GM19099 (cell line): ENCODE results near the gene PARD3.

Experiments used
- POLR2A ChIP-seq: IDR thresholded peaks from 3 replicates; pipeline ENCODE4 v1.6.1; 2011; ENCODE audit warnings: low read depth; ENCODE audit not compliant: insufficient read length; ENCODE audit errors: extremely low read depth

Gene PARD3

GRCh38 chr10:34629084-34629483 is 186.0 kb downstream of the PARD3 start:
- TF ChIP-seq POLR2A, result no peak

GRCh38 chr10:34628174-34628796 is 186.8 kb downstream of the PARD3 start:
- TF ChIP-seq POLR2A, result no peak

DNA sequence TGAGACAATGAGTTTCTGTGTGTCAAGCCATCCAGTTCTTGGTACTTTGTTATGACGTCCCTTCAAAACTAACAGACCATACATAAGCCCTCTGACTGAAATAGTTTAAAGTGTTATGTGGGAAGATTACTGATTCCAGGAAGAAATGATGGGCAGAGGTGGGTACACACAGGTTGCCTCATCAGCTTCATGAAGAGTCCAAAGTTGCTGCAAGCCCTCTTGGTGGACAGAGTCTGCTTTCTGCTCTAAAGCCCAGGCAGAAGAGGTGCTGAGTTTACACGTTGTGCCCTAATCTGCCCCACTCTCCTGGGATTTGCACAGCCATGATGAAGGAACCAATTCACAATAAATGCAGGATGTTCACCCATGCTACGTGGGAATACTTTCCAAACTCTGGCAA is 187.4 kb downstream of the PARD3 start:
- TF ChIP-seq POLR2A, result no peak

DNA sequence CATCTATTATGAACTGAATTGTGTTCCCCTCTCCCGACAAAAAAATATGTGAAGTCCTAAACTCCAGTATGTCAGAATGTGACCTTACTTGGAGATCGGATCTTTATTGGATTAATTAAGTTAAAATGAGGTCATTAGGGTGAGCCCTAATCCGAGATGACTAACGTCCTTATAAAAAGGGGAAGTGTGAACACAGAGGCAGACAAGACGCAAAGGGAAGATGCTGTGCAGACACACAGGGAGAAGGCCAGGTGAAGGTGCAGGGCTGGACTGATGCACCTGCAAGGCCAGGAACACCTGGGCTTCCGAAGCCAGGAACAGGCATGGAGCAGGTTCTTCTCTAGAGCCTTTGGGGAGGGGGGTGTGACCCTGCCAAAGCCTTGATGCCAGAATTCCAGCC is 187.8 kb downstream of the PARD3 start:
- TF ChIP-seq POLR2A, result no peak

GRCh38 chr10:34626158-34626880 is 188.8 kb downstream of the PARD3 start:
- no peak for TF ChIP-seq POLR2A

DNA sequence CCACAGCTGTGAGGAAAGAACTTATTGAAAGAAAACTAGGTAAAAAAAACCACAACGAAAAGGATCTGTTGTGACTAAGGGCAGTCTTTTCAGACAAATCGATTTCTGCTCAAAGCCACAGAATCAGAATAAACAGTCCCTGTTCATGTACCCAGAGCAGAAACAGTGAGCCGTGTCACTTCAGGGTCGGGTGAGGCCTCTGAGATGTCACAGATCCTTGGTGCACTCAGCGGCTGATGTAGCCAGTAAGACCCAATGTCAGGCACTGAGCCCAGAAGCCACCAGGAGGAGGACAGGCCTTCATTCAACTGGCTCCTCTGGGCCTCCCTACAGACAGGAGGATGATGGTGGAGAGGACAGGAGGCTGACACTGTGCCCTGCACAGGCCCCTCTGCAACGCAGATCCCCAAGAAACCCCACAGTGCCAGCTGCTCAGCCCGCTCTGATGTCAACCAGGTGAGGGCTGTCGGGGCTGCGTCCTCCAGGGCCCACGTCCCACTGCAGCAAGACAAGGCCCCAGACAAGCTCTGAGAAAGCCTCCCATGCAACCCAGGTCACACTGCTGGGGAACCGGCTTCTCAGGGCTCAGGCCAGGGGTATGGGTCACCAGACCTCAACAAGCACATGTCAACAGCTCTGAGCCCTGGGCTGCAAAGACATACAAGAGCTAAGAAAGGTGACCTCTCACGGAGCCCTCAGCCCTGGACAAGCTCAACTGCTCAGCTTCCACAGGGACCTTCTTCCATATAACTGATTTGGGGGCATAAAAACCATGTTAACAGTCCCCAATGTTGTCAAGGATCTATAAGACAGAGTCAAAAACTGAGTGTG is 190.6 kb downstream of the PARD3 start:
- no peak for TF ChIP-seq POLR2A

GRCh38 chr10:34622945-34623344 is 192.2 kb downstream of the PARD3 start:
- TF ChIP-seq POLR2A, result no peak

GRCh38 chr10:34618611-34619010 is 196.5 kb downstream of the PARD3 start:
- no peak for TF ChIP-seq POLR2A

DNA sequence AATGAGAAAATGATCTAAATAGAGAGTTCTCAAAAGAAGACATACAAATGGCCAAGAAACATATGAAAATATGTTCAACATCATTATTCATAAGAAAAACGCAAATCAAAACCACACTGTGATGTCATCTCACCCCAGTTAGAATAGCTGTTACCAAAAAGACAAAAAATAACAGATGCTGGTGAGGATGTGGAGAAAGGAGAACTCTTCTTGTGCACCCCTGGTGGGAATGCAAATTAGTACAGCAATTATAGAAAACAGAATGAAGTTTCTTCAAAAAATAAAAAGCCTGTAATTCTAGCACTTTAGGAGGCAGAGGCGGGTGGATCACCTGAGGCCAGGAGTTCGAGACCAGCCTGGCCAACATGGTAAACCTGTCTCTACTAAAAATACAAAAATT is 199.3 kb downstream of the PARD3 start:
- no peak for TF ChIP-seq POLR2A

GRCh38 chr10:34613491-34613890 is 201.6 kb downstream of the PARD3 start:
- no peak for TF ChIP-seq POLR2A

- no peak for TF ChIP-seq POLR2A
Measured at GRCh38 chr10:34612938-34613337, 202.2 kb downstream of the PARD3 start.

GRCh38 chr10:34612446-34612845 is 202.7 kb downstream of the PARD3 start:
- no peak for TF ChIP-seq POLR2A

- no peak for TF ChIP-seq POLR2A
Measured at GRCh38 chr10:34609287-34609940, 205.7 kb downstream of the PARD3 start.

DNA sequence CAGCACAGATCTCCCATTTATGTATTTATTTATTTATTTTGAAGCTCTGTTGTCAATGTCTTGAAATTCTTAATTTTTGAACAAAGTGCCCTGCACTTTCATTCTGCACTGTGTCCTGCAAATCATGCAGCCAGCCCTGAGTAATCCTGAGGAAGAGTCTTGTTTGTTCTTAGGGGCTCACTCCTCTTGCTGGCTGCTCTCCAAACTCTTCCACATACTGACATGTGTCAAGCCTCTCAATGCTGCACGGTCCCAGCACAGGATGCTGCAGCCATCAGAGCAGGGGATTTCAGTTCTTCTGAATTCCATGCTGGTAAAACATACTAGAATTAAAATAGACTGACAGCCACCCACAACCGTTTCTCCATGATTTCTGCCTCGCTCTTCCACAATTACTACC is 207.2 kb downstream of the PARD3 start:
- TF ChIP-seq POLR2A, result no peak

GRCh38 chr10:34606890-34607289 is 208.2 kb downstream of the PARD3 start:
- no peak for TF ChIP-seq POLR2A

GRCh38 chr10:34602478-34602877 is 212.6 kb downstream of the PARD3 start:
- no peak for TF ChIP-seq POLR2A

- no peak for TF ChIP-seq POLR2A
Measured at GRCh38 chr10:34601691-34602090, 213.4 kb downstream of the PARD3 start.
